ENCODE measurements around the gene PPIL3. TPM values are rescaled to one million over a fixed set of nuclear protein-coding genes. Genes with fewer than 3 reads are reported as not detected.
"Not testable (repeated sequence)": the region's sequence is repeated elsewhere in the genome, so short reads cannot be mapped to it uniquely, and the experiment has no call there.

The PPIL3 gene
- total RNA-seq, 1 donor from 2014 or later = 16.2 TPM

DNA sequence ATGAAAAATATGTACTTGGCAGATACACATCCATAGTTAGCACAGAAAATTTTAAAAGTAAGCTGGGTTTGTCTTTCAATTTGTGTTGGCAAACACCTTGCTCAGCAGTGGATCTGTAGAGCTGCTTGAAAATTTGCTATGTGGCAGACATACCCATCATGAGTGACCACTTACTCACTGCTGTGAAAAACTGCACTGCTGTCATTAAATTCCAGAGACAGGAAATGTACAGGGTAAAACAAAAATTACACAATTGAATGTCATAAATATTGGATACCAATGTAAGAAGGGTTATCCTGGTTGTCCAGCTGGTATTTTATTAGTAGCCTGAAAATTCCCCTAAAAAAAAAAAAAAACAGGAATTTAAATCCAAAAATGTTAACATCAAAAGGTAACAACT is 24.8 kb upstream of the PPIL3 start:
- intact Hi-C loops (cut with DNase I) = no loop called here
- peaks cover 0 to 50% of the 10 kb centered on the region in 2 donors for H3K36me3 ChIP-seq
- TF ChIP-seq POLR2A (IDR thresholded peaks at IDR 0.05) (no peak), POLR2AphosphoS5 (IDR thresholded peaks at IDR 0.05; ENCODE audit: insufficient read depth in 1 of 2, low read depth in 1 of 2) (no peak), CTCF (IDR thresholded peaks at IDR 0.05) (no peak)

GRCh38 chr2:200909958-200910357 is 21.1 kb upstream of the PPIL3 start:
- H3K27ac ChIP-seq = no peak overlapping the region
- H3K9me3 ChIP-seq = no peaks in the 10 kb centered on the region
- no peaks in the 10 kb centered on the region for H3K27me3 ChIP-seq
- intact Hi-C loops (cut with DNase I) = loop anchor here (10.0 kb wide), 1 partner anchor 265 kb away; no protein-coding TSS in a partner anchor
- H3K4me3 ChIP-seq = no peak overlapping the region
- no peak for DNase-seq (ENCODE audit: extremely low spot score in 2 of 2)
- no peak for TF ChIP-seq POLR2AphosphoS5 (IDR thresholded peaks at IDR 0.05; ENCODE audit: insufficient read depth in 1 of 2, low read depth in 1 of 2)
- TF ChIP-seq CTCF (IDR thresholded peaks at IDR 0.05) = no peak
- no peak for TF ChIP-seq POLR2A (IDR thresholded peaks at IDR 0.05)
- H3K36me3 ChIP-seq = peaks cover 0 to 48% of the 10 kb centered on the region in 2 donors
- H3K4me1 ChIP-seq = no peaks in the 10 kb centered on the region

More for the DNA sequence above, 24.8 kb upstream of the PPIL3 start:
- Histone ChIP-seq H3K27ac (no peak overlapping the region), H3K4me3 (no peak overlapping the region), H3K4me1 (no peaks in the 10 kb centered on the region), H3K9me3 (no peaks in the 10 kb centered on the region), H3K27me3 (no peaks in the 10 kb centered on the region)
- DNase-seq (ENCODE audit: extremely low spot score in 2 of 2) = no peak

GRCh38 chr2:200905618-200906296 is 16.9 kb upstream of the PPIL3 start:
- intact Hi-C loops (cut with DNase I) = loop anchor here (10.0 kb wide), 1 partner anchor 269 kb away; no protein-coding TSS in a partner anchor
- no peak for DNase-seq (ENCODE audit: extremely low spot score in 2 of 2)
- Histone ChIP-seq H3K27ac (no peak overlapping the region), H3K36me3 (peaks cover 0 to 41% of the 10 kb centered on the region in 2 donors), H3K27me3 (no peaks in the 10 kb centered on the region), H3K4me3 (no peak overlapping the region), H3K4me1 (no peaks in the 10 kb centered on the region), H3K9me3 (no peaks in the 10 kb centered on the region)
- TF ChIP-seq POLR2AphosphoS5 (IDR thresholded peaks at IDR 0.05; ENCODE audit: insufficient read depth in 1 of 2, low read depth in 1 of 2) = peak in 1 of 2 donors; percentile 19
- no peak for TF ChIP-seq POLR2A (IDR thresholded peaks at IDR 0.05)
- TF ChIP-seq CTCF (IDR thresholded peaks at IDR 0.05) = peak; percentile 13 to 48 (median 23)

- no peak for DNase-seq (ENCODE audit: extremely low spot score in 2 of 2)
- no peak overlapping the region for H3K27ac ChIP-seq
- no peak overlapping the region for H3K4me3 ChIP-seq
- peak; percentile 44 to 65 (median 52) for TF ChIP-seq CTCF (IDR thresholded peaks at IDR 0.05)
- TF ChIP-seq POLR2A (IDR thresholded peaks at IDR 0.05) = no peak
- no peaks in the 10 kb centered on the region for H3K27me3 ChIP-seq
- intact Hi-C loops (cut with DNase I) = loop anchor here (5.0 to 10.0 kb wide), 2 partner anchors 171 to 273 kb away; partner anchors contain the start of genes HYCC2 and NDUFB3
- no peaks in the 10 kb centered on the region for H3K4me1 ChIP-seq
- peaks cover 0 to 59% of the 10 kb centered on the region in 2 donors for H3K36me3 ChIP-seq
- H3K9me3 ChIP-seq = no peaks in the 10 kb centered on the region
Measured at GRCh38 chr2:200901459-200902072, 12.7 kb upstream of the PPIL3 start.

DNA sequence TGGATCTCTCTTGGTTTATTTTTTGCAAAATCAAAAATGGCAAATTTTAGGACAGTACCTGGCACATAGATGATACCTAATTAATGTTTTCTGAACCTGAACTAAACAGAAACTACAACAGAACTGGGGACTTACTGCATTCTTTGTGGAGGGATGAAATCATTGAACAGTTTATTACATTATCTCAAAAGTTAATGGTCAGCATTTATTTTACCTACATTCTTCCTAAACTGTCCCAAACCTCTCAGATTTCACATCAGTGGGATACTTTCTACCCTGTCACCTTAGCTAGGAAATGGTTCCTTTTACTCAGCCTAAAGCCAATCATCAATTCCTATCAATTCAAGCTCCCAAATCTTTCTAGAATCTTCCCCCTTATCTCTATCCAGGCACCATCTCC is 10.6 kb upstream of the PPIL3 start:
- intact Hi-C loops (cut with DNase I) = no loop called here
- no peak overlapping the region for H3K27ac ChIP-seq
- H3K9me3 ChIP-seq = no peaks in the 10 kb centered on the region
- TF ChIP-seq CTCF (IDR thresholded peaks at IDR 0.05) = no peak
- no peak for TF ChIP-seq POLR2A (IDR thresholded peaks at IDR 0.05)
- TF ChIP-seq POLR2AphosphoS5 (IDR thresholded peaks at IDR 0.05; ENCODE audit: insufficient read depth in 1 of 2, low read depth in 1 of 2) = no peak
- H3K4me1 ChIP-seq = no peaks in the 10 kb centered on the region
- no peak overlapping the region for H3K4me3 ChIP-seq
- H3K36me3 ChIP-seq = peaks cover 0 to 70% of the 10 kb centered on the region in 2 donors
- H3K27me3 ChIP-seq = no peaks in the 10 kb centered on the region
- no peak for DNase-seq (ENCODE audit: extremely low spot score in 2 of 2)

DNA sequence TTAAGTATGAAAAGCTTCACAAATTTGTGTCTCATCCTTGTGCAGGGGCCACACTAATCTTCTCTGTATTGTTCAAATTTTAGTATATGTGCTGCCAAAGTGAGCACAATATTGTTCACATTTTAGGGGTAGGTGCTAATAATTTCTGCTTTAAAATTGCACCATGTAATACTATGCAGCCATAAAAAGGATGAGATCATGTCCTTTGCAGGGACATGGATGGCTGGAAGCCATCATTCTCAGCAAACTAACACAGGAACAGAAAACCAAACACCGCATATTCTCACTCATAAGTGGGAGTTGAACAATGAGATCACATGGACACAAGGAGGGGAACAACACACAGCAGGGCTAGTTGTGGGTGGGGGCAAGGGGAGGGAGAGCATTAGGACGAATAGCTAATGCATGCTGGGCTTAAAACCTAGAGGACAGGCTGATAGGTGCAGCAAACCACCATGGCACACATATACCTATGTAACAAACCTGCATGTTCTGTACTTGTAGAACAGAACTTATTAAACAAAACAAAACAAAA is 7.1 kb downstream of the PPIL3 start:
- H3K27ac ChIP-seq; DNase-seq (ENCODE audit: extremely low spot score in 2 of 2); H3K27me3 ChIP-seq; H3K9me3 ChIP-seq; H3K4me3 ChIP-seq; H3K4me1 ChIP-seq; intact Hi-C loops (cut with DNase I): not testable (repeated sequence)
- peaks cover 0 to 62% of the 10 kb centered on the region in 2 donors for H3K36me3 ChIP-seq

Measured in vagina (tissue), 2 donors.